GM19467 (cell line): ENCODE data around the gene LOC101059915.
A peak's percentile ranks its signal among the peaks of the same experiment; 100 is the strongest.

Experiments used
- ATAC-seq: cut with Tn5 transposase; IDR thresholded peaks from one replicate; pipeline ENCODE4 v1.9.1; 2021; ENCODE audit warnings: mild to moderate bottlenecking, moderate library complexity; ENCODE audit not compliant: unreplicated experiment

The LOC101059915 gene

DNA sequence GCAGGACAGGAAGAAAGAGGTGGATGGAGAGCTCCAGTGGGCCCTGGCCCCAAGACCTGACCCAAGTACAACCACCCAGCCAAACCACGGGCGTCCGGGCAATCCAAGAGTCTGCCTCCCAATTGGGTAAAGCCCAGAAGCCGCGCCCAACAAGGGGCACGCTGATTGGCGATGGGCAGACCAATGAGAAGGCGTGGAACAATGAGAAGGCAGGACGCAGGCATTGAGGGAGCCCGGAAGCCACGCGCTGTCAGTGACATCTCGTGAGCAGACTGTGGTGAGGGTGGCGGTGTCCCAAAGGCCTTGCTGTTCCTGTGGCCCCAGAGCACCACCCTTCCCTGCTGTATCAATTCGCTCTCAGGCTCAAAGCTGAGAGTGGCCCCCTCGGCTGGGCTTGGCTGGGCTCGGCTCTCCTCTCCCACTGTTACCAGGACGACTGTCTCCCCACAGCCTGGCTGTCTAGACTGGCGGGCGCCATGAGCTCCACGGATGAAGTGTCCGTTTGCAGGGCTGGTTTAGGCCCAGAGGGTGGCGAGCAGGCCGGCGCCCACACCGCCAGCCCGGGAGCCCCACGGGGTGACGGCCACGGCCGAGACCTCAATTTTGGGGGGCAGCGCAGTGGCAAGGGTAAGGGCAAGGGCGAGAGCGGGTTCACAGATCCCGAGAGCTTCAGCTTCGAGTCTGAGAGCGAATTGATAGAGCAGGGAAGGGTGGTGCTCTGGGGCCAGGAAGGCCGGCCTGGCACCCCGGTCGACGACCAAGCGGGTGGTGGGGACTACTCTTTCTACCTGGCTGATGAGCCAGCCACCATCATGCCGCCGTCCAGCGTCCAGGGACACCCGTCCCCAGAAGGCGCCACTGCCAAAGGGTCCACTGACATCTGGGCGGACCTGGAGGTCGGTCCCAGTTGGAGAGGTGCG, at the start of gene LOC101059915:
Gene LOC101059915, plus strand, starts transcription at position 219 of the 920 bp plus-strand sequence.
- ATAC-seq = no peak

DNA sequence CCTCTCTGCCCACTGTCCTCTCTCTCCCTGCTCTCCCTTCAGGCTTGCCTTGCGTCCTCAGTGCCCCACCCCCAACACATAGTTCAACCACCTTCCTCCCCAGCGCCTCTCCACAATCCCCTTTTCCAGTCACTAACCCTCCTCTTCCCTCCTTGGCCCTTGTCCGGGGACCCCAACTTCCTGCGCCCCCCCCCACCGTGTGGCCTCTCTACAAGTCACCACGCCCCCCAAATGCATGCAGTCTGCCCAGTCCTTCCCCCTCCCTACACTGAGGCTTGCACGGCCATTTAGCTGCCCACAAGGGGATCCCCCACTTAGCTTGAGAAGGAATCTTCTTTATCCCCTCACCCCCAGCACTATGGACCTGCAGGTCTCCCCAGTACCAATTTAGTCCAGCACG, 49.6 kb upstream of the LOC101059915 start:
- ATAC-seq = no peak

DNA sequence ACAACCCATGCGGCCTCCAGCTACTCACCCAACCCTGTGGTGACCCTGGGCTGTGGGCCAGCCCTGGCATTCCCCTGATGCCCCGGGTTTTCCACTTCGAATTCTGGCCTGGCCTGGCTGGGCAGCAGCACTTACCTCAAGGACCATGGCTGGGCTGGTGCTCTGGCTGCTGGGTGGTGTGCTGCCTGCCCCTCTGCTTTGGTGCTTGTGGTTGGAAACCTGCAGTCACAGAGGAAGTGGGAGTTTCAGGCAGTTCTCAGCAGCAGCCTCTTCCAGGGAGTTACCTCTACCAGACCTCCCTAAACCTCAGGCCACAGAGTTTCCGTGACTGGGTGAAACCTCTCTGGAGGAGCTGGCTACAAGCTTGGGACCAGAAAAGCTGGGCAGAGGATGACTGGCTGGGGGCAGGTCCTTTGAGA, 49.0 kb upstream of the LOC101059915 start, which contains the start of gene CXCR3:
Gene CXCR3, minus strand, starts transcription at position 209 of the 419 bp plus-strand sequence. Its CDS starts 62 bp downstream, at position 147.
- ATAC-seq = peak; percentile 47

GRCh38 chrX:71618787-71619186, 48.6 kb upstream of the LOC101059915 start:
- ATAC-seq = no peak

DNA sequence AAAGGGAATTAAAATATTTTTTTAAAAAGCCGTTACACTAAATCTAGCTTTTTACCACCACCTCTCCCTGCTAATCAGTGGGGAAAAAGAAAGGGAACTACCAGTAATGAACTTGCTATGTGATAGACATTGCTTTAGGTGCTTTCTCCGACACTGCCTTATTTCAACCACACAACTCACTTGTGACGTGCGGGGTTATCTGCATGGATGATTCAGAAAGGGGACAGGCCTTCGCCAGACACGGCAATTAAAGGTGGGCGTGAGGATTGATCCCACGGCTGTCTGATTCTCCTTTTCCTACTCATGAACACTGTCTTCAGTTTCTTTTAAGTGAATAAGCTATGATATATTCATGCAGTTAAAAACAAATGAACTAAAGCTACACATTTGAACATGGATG, 48.2 kb upstream of the LOC101059915 start:
- ATAC-seq = no peak

GRCh38 chrX:71619986-71620385, 47.4 kb upstream of the LOC101059915 start:
- ATAC-seq = no peak

- ATAC-seq = no peak
These were observed 45.7 kb upstream of the LOC101059915 start for GRCh38 chrX:71621603-71622002.

DNA sequence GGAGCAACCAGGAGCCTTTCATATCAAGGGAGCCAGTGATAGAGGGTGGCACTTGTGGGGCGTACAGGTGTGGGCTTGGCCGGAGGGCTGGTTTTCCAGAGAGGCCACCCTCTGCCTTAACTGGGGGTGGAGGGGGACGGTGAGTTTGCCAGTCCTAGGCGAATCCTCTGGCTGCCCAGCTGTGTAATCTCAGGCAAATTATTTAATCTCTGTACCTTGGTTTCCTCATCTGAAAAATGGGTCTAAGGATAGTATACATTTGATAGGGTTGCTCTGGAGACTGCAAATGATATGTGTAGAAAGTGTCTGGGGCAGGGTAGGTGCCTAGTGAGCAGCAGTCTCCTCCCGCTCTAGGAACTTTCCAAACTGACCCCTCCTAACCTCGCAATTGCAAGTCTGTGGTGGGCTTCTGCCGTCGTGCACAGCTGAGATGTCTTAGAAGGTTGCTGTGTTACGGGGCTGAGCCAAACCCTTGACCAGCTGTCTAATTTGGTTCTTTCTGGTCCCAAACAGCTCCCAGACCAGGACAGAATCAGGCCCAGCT, 45.2 kb upstream of the LOC101059915 start:
- ATAC-seq = no peak

DNA sequence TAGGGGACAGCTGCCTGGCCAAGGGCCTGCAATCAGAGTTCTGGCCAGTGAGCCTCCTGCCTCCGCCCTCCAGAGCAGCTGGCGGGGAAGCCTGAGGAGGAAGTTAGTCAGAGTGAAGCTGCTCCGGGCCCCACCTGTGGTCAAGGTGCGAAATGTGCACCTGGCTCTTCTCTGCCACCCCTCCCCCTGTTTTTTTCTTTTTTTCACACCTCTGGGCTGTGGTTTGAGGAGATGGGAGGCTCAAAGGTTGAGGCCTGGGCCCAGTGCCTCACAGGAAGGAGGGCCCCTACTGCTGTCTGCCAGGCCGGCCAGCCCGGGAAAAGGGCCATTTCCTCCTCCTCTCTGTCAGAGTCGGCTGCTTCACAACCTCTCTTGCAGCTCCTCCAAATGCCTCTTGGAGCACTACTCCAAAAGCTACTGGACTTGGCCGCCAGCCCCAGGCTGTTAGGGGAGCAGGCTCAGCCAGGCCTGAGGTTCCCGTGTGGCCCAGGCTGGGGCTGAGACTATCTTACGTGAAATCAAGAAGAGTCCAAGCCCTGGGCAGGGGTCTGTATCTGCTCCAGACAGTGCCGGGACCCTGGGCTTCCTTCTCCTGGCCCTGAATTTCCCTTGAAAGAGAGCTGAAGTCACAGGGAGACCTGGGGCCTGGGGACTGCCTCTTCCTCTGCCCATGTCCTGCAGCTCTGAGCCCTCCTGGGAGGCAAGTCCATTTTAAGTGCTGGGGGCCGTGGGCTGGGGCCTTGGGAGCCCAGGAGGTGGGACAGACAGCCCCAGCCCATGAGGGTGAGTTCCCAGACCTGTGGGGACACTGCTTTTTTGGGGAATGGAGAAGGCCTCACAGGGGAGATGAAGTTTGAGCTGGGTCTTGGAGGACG, 44.5 kb upstream of the LOC101059915 start:
- peak; percentile 40 for ATAC-seq

- peak; percentile 32 for ATAC-seq
These were observed 43.6 kb upstream of the LOC101059915 start for GRCh38 chrX:71623714-71624113.

DNA sequence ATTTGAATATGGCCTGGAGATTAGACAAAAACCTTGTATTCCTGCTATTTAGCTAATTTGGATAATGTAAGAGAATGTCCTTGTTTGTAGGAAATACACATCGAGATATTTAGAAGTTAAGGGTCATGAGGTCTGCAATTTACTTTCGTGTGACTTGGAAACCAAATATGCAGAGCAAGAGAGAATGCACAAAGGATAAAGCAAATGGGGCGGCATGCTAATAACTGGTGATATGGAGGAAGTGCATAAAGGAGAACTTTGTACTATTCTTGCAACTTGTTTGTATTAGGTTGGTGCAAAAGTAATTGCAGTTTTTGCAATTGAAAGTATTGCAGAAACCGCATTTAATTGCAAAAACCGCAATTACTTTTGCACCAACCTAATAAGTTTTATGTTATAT, 41.9 kb upstream of the LOC101059915 start:
- ATAC-seq = no peak

- ATAC-seq = no peak
These were observed 40.8 kb upstream of the LOC101059915 start for GRCh38 chrX:71626576-71626975.

- ATAC-seq = no peak
These were observed 39.5 kb upstream of the LOC101059915 start for GRCh38 chrX:71627588-71628404.

- ATAC-seq = peak; percentile 47
These were observed 37.9 kb upstream of the LOC101059915 start for GRCh38 chrX:71629467-71629866.

- no peak for ATAC-seq
These were observed 34.3 kb upstream of the LOC101059915 start for GRCh38 chrX:71632923-71633657.

GRCh38 chrX:71634366-71634765, 33.0 kb upstream of the LOC101059915 start:
- ATAC-seq = no peak

DNA sequence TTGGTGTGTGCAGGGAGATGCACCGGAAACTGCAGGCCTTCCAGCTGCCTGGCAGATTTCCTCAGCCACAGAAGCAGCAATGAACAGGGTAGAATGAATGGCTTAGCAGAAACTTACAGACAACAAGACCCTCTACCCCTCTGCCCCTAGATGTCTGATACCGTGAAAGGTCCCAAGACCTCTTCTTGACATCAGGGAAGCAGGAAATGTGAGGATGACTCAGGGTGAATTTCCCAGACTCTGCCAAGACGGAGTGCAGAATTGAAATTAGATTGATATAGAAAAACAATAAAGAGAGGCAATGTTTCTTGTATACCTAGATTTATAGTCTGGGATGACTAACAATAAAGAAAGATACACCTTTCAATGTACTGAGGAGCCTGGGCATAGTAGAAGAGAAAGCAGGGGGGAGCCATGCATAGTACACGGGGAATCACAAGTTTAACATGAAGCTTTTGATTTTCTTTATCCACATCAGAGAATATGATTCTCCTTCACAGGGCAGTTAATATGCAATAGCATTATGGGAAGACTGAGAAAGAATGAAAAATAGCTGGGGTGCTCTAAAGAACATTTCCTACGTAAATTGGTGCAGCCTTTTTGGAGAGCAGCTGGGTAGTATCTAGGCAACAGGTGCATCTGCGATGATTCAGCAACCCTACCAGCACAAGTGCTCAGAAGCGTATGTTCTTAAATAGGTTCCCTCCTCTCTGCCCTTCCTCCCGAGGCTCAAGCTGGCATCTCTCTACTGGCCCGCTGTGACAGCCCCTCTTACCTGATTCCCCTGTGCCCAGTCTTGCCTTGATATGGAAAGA, 30.7 kb upstream of the LOC101059915 start:
- ATAC-seq = no peak

GRCh38 chrX:71637253-71637618, 30.1 kb upstream of the LOC101059915 start:
- no peak for ATAC-seq

DNA sequence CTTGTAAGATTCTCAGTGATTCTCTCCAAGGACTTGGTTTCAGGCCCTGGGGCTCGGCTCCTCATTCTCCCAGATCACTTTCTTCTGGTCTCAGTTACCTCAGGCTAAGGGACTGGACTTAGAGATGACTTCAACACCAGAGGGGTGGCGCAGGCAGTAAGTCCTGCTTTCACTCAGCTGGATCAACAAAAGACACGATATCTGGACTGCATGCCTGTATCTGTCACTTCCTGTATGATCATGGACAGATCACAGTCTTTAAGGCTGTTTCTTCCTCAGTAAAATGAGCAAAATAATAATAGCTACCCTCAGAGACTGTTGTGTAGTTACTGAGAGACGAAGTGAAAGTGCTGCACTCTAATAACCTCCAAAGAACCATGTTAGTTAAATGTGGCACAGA, 29.5 kb upstream of the LOC101059915 start:
- ATAC-seq = no peak
